Stimulated activated CD8-positive, alpha-beta memory T cell treated with anti-CD3 and anti-CD28 coated beads, Interleukin-2, amount 100 ng/mL, for 1 hour (primary cell): ENCODE data around the gene ITGA1.
"Not testable (repeated sequence)": the region's sequence is repeated elsewhere in the genome, so short reads cannot be mapped to it uniquely, and the experiment has no call there.

Source experiments
- DNase-seq, 2 donors: peaks; one replicate each; pipeline ENCODE4 v3.0.0-alpha.2; 2020; ENCODE audit warnings: low read depth in 2 of 2

The ITGA1 gene

GRCh38 chr5:52800394-52801213, 12.9 kb downstream of the ITGA1 start:
- peak in 1 of 2 donors; percentile 14 for DNase-seq

GRCh38 chr5:52801329-52801728, 13.6 kb downstream of the ITGA1 start:
- DNase-seq, result no peak

GRCh38 chr5:52802272-52802973, 14.7 kb downstream of the ITGA1 start:
- no peak for DNase-seq

GRCh38 chr5:52802974-52803336, 15.2 kb downstream of the ITGA1 start:
- no peak for DNase-seq

GRCh38 chr5:52804387-52804791, 16.7 kb downstream of the ITGA1 start:
- no peak for DNase-seq

GRCh38 chr5:52804981-52805380, 17.3 kb downstream of the ITGA1 start:
- DNase-seq, result no peak

- DNase-seq, result no peak
These were observed 17.9 kb downstream of the ITGA1 start for GRCh38 chr5:52805615-52806014.

- DNase-seq, result no peak
These were observed 19.3 kb downstream of the ITGA1 start for GRCh38 chr5:52807037-52807436.

- no peak for DNase-seq
These were observed 20.0 kb downstream of the ITGA1 start for GRCh38 chr5:52807723-52808122.

GRCh38 chr5:52808316-52808901, 20.7 kb downstream of the ITGA1 start:
- no peak for DNase-seq

- DNase-seq, result no peak
These were observed 22.2 kb downstream of the ITGA1 start for GRCh38 chr5:52809884-52810283.

- DNase-seq, result no peak
These were observed 22.7 kb downstream of the ITGA1 start for GRCh38 chr5:52810426-52810825.

GRCh38 chr5:52811067-52811749, 23.5 kb downstream of the ITGA1 start:
- DNase-seq, result no peak

- no peak for DNase-seq
These were observed 26.8 kb downstream of the ITGA1 start for GRCh38 chr5:52814352-52815148.

GRCh38 chr5:52817818-52818217, 30.1 kb downstream of the ITGA1 start:
- no peak for DNase-seq

GRCh38 chr5:52818360-52818759, 30.6 kb downstream of the ITGA1 start:
- no peak for DNase-seq

- DNase-seq, result not testable (repeated sequence)
These were observed 31.1 kb downstream of the ITGA1 start for GRCh38 chr5:52818807-52819206.

- DNase-seq, result no peak
These were observed 34.2 kb downstream of the ITGA1 start for GRCh38 chr5:52821901-52822300.

GRCh38 chr5:52822437-52822836, 34.7 kb downstream of the ITGA1 start:
- no peak for DNase-seq

GRCh38 chr5:52824827-52825226, 37.1 kb downstream of the ITGA1 start:
- DNase-seq, result no peak

- DNase-seq, result no peak
These were observed 38.1 kb downstream of the ITGA1 start for GRCh38 chr5:52825826-52826225.
